Metanephros (tissue), 1 donor: Measurements from ENCODE around the gene CFAP74. TPM values are rescaled to one million over a fixed set of nuclear protein-coding genes. Genes with fewer than 3 reads are reported as not detected.

Experiments
- total RNA-seq: library from RNA; depleted of rRNA; stranded (reverse); fragments of >200 nt; gene quantifications from one replicate; pipeline ENCODE4 v1.2.3, GENCODE V29; 2014

Gene CFAP74, protein sequence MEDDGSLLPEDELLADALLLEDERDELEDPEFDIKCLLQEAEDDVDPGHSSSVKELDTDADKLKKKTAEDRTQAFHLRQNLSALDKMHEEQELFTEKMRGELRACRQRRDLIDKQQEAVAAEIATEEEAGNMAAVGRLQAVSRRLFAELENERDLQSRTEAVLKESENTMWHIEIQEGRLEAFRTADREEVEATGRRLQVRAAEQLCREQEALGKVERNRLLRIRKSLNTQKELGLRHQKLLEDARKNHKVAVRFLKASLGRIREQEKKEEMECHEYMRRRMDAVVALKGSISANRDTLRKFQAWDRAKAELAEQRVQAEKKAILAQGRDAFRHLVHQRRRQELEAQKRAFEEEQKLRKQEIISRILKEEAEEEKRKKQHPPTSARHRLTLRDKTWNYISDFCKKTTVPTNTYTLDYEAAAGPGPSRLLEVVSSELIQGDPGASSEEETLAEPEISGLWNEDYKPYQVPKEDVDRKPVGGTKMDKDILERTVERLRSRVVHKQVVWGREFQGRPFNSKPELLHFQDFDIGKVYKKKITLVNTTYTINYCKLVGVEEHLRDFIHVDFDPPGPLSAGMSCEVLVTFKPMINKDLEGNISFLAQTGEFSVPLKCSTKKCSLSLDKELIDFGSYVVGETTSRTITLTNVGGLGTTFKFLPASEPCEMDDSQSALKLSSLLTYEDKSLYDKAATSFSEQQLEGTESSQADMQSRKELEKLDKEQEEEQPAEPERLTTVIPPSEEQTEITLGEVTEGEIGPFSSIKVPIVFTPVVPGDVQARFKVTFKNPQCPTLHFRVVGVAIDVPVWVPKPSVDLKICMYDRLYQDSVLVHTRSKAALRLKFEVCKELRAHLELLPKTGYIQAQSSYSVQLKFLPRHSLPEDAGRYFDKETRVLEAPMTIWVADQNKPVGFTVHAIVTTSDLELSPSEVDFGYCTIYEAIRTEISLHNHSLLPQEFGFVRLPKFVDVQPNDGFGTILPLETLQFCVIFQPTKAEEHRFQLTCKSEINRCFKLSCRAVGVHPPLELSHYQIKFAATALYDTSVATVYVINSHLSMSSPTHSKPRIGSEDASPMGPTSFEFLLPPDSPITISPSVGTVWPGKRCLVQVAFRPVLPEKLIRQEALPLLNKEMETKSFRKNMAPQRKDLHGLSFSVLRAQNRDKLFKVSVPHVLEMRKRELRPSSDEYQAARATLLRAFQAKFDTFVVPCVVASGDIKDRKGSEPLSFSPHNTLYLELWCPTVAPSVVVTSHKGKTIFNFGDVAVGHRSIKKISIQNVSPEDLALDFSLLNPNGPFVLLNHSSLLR (N-terminal part only)
- 0.23 TPM for total RNA-seq

DNA sequence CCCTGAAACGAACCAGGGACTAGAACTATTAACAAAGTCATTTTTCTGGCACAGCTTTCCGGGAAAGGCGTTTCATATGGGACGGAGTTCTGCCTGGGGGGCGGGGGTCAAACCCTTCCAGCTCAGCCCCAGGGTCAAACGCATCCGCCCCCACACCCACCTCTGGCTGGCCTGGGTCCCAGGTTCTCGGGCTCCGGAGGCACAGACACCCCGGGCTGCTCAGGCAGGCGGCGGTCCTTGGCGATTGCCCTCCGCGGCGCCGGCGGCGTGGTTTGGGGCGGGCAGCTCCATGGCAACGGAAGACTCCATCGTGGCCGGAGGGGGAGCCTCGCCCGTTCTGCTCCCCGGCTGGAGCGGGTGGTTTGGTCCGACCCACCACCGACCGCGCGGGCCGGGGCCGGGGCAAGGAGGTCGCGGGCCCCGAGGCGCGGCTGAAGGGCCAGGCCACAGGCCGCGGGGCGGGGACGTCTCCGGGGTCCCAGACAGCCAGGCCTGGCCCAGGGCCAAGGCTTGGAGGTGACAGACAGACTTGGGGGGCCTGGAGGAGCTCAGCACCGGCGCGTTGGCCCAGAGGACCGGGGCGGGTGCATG is at the start of gene CFAP74:
TSS of gene CFAP74 (minus strand) at position 246 of the 591 bp plus-strand sequence. CDS start 12,830 bp downstream, outside the sequence.

DNA sequence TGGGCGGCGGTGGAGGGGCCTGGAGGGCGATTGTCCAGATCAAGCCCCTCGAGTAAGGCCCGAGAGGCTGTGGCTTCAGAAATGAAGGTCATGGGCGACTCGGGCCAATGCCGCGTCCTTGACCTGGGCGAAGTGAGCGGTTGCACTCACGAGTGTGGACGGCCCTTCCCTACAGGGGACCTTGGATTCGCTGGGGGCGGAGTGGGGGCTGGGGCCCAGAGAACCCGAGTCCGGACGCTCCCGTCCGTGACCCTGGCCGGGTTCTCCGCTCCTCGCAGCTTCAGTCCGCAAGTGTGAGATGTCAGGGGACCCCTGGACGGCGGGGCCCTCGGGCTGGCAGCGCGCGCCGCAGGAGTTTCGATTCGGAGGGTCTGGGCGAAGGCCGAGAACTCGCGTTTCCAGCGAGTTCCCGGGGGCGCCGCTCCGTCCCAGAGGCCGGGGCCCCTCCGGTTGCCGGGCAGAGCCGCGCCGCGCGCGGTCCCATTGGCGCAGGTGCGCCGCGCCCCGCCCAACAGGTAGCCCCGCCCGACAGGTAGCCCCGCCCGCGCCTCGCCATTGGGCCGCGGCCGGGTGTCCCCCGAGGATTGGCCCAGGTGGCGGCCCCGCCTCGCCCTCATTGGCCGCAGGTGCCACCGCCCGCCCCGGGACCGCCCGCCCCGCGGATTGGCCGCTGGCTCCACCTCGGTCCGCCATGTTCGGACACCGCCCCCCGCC is 46.3 kb upstream of the CFAP74 start, which contains the start of gene PRKCZ:
TSS of gene PRKCZ (plus strand) at position 694 of the 714 bp plus-strand sequence. CDS start 220 bp downstream, outside the sequence.

DNA sequence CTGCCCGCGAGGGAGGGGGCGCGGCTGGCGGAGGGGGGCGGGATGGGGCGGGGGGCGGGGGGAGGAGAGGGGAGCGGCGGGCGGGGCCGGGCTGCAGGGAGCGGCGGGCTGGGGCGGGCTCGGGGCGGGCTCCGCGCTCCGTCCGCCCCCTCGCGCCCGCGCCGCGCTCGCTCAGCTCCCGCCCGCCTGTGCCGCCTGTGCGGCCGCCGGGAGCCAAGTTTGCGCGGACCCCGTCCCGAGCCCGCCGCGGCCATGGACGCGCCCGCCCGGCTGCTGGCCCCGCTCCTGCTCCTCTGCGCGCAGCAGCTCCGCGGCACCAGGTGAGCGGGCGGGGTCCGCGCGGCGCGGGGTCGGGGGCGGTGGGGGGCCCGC is 15.6 kb upstream of the CFAP74 start, which contains the start of gene GABRD:
TSS of gene GABRD (plus strand) at position 174 of the 372 bp plus-strand sequence. CDS start at position 253, 79 bp downstream.

DNA sequence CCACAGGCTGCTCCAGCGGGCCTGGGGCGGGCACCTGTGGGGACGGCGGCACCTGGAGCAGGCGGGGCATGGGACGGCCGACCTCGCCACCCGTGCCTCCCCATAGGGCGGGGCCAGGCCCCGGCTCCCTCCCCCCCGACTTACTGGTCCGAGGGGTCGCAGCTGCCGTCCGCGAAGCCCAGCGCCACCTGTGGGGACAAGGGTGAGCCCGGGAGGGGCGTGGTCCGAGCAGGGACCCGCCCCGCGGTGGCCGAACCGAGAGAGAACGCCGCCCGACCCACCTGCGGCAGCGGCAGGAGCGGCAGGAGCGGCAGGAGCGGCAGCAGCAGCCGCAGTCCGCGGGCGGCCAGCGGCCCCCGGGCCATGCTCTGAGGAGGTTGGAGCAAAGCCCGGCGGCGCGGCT is 84.7 kb downstream of the CFAP74 start, which contains the start of gene TMEM52:
TSS of gene TMEM52 (minus strand) at position 379 of the 403 bp plus-strand sequence. CDS start at position 365, 14 bp downstream.

DNA sequence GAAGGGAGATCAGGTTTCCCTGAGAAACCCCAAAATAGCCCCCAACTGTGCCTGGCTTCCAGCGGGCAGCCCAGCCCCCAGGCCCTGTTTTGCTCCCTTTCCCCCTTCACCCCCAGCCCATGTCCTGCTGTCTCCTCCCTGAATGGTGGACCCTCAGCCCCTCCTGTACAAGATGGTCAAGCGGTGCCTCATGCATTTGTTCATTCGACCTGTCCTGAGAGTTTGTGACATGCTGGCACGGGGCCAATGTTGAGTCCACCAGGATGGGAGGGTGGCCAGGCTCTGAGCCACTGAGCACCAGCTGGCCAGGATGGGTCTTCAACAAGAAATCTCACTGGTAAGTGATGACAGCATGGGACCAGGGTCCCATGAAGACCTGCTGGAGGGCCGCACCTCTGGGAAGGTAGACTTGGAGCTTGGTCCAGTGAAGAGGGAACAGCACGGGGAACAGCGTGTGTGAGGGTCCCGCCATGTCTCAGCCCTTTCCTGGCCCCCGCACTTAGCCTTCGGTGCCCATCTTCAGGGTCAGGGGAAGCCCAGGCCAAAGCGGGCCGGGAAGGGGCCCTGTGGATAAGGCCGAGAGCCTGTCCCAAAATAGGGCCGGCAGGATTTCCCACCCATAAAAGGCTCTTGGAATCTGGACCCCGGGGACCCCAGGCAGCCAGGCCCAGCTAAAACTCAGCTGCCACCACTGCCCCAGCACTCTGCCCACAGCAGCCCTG is 88.5 kb downstream of the CFAP74 start, which contains the start of gene CALML6:
TSS of gene CALML6 (plus strand) at position 290 of the 722 bp plus-strand sequence. CDS start at position 311, 21 bp downstream.

DNA sequence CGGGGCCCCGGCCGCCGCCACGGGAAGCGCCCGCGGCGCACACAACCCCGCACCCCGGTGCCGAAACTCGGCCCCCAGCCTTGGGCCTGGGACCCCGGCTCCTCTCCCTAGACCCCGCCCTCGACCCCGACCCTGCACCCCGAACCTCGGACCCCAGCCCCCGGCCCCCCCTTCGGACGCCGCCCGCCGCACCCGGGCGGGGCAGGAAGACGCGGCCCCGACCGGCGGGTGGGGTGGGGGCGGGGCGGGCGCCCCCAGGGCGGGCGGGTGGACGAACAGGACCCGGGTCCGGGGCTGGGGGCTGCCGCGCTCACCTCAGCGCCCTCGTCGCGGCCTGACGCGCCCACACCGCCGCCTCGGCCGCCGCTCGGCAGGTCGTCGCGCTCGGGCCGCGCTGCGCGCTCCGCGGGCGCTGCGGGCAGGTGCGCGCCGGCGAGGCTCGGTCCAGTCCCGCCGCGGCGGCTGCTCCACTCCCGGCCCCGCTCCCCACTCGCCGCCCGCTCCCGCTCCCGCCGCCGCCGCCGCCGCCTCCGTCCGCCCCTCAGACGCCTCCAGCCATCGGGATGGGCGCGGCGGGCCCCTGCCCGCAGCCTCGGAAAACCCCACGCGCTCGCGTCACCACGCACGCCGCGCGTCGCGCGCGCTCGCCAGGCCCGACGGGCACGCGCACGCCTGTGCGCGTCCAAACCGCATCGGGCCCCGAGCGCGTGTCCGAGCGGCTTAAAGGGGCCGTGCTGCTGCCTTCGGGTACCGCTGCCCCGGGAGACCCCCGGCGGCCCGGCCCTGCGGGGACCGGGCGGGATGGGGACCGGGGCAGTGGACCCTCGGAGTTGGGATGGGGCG is 112.9 kb downstream of the CFAP74 start, which contains the start of gene GNB1:
TSS of gene GNB1 (minus strand) at position 582 of the 843 bp plus-strand sequence. CDS start 65,634 bp downstream, outside the sequence.

Other genes starting within 250 kb of the CFAP74 start
- 47.6 TPM for gene NADK, start 225.3 kb downstream of the CFAP74 start, total RNA-seq
- 123 TPM for gene GNB1, start 112.7 kb downstream of the CFAP74 start, total RNA-seq
- 33.0 TPM for gene CALML6, start 88.5 kb downstream of the CFAP74 start, total RNA-seq
- gene TMEM52, start 84.5 kb downstream of the CFAP74 start, total RNA-seq = 16.1 TPM
- 3.4 TPM for gene GABRD, start 15.6 kb upstream of the CFAP74 start, total RNA-seq
- 18.8 TPM for gene PRKCZ, start 46.6 kb upstream of the CFAP74 start, total RNA-seq
- gene FAAP20, start 191.0 kb upstream of the CFAP74 start, total RNA-seq = 38.9 TPM
- gene SKI, start 224.5 kb upstream of the CFAP74 start, total RNA-seq = 67.6 TPM